MM.1S (cell line): ENCODE data around the gene NDUFAF8.

ENCODE experiments used
- CTCF ChIP-seq: fragments of 300-600 bp; sonication (generic); IDR thresholded peaks from 2 replicates; pipeline ENCODE4 v1.5.1; 2016; ENCODE audit warnings: antibody characterized with exemption, low read length, mixed read lengths
- EZH2 ChIP-seq: fragments of 300-600 bp; sonication (generic); optimal IDR thresholded peaks from 2 replicates; pipeline ENCODE3; 2017; ENCODE audit warnings: low read depth, mild to moderate bottlenecking, antibody characterized with exemption, low read length, mixed read lengths

GRCh38 chr17:81241648-81242420, 2.7 kb downstream of the NDUFAF8 start:
- TF ChIP-seq CTCF = peak; percentile 71
- no peak for TF ChIP-seq EZH2
